IPS-NIHi7 (cell line): ENCODE measurements around the gene RASSF4.

ENCODE experiments used
- DNase-seq: peaks from one replicate; pipeline ENCODE4 v3.0.0; 2012; ENCODE audit warnings: mixed read lengths; ENCODE audit errors: extremely low spot score

Gene RASSF4

GRCh38 chr10:44948642-44949041 lies 11.0 kb upstream of the RASSF4 start:
- no peak for DNase-seq

DNA sequence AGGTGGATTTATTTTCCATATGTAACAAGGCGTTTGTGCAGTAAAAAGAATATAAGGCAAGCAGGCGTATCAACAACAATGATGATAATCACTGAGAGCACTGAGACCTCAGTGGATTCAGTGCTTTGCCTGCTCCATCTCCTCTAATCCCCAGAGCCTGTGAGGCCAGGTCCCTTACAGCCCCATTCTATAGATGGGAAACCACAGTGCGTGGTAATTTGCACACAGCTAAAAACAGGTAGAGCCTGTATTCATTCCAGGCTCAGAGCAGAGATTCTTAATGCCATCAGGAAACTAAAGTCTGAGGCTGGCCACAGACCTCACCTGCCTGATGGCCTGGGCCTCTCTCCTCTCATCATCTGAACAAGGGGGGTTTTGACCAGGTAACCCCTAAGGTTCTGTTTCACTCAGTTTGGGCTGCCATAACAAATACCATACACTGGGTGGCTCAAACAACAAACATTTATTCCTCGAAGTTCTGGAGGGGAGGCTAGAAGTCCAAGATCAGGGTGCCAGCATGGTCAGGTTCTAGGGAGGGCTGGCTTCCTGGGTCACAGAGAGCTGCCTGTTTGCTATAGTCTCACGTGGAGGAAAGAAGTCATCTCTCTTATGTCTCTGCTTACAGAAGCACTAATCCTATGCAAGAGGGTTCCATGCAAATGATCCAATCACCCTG lies 10.3 kb upstream of the RASSF4 start:
- no peak for DNase-seq

DNA sequence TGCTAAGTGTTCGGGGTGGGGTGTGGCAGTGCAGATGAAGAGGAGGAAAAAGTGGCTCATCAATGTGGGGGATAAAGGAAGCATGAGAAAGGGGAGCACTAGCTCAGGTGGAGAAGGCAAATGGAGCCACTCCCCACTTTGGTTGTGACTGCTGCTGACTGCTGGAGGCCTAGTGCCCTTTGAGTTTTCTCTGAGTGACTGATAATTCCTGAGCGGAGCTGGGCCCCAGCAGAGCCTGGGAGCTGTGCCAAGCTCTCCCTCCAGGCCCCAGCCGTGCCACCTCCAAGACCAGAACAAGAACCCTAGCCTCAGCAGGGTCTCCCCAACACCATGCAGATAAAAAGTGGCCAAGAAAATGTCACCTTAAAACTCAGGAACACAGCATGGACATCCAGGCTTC lies 9.7 kb upstream of the RASSF4 start:
- no peak for DNase-seq

GRCh38 chr10:44950326-44951225 lies 9.0 kb upstream of the RASSF4 start:
- DNase-seq, result no peak

DNA sequence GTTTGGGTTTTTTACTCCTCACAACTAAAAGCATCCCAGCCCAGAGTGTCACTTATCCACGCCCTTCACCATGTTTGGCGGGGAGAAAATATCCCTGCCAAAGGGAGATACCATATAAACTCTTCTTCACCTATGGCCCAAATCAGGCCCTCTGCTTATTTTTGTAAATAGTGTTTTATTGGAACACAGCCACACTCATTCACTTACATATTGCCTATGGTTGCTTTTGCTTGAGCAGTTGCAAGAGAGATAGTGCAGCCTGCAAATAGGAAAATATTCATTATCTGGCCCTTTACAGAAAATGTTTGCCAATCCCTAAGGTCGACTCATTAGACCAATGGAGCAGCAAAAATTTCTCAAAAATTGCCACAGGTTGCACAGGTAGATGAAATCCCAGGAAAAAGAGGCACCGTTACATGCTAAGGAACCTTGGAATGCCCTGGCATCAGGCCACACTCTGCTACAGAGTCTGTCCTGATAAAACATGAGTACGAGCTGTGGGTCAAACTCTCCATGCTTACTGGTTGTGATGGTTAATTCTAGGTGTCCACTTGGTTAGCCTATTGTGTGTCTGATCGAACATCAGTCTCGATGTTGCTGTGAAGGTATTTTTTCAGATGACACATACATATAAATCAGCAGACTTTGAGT lies 7.9 kb upstream of the RASSF4 start:
- no peak for DNase-seq

DNA sequence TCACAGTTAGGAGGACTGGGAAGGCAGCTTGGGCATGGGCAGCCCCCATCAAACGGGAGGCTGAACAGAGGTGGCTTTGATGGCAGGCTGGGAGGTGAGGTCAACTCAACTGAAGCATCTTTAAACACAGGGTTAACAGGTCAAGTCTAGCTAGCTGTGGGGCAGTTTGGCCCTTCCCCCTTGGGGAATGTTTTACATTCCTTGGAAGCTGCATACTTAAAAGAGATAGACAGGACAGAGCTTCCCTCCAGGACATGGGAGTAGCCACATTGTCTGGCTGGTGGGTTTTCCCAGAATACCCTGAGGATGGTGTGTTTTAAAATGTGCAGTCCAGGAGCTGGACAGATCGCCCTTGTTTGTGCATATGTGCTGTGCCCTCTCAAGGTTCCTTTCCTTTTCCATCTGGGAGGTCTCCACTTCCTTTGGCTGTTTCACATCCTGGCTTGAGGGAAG lies 6.8 kb upstream of the RASSF4 start:
- DNase-seq, result peak; percentile 31

- DNase-seq, result no peak
Measured at GRCh38 chr10:44954042-44954441, 5.6 kb upstream of the RASSF4 start.

GRCh38 chr10:44954962-44955361 lies 4.6 kb upstream of the RASSF4 start:
- no peak for DNase-seq

DNA sequence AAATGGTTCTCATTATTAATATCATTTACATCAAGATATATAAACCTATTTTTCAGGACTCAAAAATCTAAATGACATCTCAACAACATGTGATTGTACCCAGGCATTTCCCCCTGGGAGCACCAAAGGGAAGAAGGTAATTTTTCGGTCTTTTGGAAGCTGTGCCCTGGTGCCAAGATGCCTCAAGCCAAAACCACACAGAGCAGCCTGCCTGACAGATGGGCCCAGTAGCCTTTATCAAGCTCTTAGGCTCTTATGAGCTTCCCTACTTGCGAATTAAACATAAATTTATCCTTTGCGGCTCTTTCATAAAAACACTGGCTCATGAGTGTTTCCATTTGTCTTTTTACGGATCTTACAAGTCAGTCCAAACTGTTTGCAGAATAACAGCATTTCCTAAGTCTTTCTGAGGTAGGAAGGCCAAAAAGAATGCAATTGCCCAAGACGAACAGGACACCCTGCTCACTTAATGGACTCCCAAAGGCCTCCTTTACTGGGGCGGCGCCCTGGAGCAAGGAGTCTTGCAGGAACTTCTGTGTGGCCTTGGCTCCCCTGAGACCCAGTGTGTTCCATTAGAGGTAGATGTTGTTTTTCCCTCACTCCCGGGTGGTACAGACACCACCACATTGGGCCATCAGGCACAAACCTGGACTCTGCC lies 4.1 kb upstream of the RASSF4 start:
- DNase-seq, result no peak

DNA sequence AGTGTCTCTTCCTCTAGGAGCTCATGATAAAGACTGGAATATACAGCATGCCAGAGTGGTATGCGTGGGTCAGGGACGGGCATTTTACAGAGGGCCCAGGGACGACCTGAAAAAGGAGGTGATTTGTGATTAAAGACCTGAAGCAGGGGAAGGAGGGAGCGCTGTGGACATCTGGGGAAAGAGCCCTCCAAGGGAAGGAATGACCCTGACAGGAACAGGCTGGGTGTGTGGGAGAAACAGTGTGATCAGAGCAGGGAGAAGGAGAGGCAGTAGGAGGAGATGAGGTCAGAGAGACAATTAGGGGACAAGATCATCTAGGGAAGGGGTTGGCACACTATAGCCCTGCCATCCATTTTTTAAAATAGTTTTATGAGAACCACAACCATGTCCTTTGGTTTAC lies 3.4 kb upstream of the RASSF4 start:
- no peak for DNase-seq

DNA sequence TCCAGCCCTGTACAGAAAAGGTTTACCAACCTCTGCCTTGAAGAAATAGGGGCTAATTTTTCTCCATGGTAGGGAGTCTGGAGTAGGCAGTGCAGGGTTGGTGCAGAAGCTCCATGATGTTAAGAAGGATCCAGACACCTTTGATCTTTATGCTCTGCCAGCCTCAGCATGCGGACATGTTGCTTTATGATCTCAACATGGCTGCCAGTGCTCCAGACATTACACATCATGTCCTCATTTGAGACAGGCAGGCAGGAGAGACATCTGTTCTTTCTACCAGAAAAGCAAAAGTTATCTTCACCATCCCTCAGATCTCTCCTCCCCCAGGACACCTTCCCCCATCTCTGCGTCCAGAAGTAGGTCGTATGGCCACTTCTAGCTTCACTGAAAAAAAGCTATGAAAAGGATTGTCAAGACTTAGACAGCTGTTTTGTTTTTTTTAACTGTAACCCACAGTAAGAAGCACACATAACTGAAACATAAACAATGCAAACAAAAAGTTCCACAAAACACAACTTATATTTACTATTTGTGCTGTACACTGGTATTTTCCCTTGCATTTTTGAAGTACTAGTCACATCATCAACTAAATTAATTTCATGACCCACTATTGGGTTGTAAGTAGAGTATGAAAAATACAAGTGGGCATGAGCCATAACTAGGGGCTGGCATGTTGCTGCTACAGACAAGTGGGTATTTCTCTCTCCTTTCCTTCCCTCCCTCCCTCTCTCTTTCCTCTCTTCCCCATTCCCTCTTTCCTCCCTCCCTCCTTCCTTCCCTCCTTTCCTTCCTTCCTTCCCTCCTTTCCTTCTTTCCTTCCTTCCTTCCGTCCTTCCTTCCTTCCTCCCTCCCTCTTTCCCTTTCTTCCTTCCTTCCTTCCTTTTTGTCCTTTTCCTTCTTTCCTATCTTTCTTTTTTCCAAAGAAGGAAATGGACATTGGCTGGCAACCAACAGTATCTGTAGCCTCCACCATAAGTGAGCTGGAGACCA lies 2.6 kb upstream of the RASSF4 start:
- DNase-seq, result no peak

DNA sequence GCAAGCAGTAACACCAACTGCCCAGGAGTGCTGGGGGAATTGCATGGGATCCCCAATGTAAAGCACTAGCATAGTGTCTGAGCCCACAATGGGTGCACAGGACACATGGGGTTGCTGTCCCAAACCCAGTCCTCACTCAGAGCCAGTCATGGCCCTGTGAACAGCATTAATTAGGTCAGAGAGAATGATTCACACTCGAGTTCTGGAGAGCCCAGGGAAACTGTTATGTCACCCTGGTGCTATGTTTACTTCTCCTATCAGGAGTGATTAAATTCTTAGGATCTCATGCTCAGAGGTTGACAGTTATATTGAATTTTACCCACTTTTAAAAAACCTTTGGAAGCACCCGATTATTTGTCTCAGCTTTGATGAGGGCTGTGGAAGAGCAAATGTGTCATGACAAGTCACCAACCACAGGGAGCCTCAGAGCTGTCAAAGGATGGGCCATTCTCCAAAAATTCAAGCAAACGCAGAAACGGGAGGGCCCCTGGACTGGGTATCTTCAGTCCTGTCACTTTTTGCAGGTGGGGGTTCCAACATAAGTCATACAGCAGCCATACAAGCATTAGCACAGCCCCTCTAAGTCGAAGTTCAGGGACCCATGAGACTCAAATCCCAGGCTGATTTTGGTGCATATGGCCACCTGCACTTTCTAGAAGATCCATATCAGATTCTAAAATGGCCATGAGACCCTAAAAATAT lies 1.3 kb upstream of the RASSF4 start:
- no peak for DNase-seq

DNA sequence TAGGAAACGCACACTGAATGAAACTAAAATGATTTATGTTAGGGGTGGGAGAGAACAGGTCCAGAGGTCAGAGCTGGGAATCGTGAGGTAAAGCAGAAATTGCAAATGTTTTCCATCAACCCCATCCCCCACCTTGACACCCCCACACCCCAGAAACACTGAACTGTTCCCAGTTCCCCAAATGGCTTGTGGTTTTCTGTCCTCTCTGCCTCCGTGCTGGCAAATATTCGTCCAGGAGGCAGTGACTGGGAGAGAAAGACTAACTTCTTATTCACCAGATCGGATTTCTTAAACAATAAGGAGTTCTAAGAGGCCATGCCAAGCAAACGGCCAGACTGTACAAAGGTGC lies 730 bp upstream of the RASSF4 start:
- DNase-seq, result no peak

DNA sequence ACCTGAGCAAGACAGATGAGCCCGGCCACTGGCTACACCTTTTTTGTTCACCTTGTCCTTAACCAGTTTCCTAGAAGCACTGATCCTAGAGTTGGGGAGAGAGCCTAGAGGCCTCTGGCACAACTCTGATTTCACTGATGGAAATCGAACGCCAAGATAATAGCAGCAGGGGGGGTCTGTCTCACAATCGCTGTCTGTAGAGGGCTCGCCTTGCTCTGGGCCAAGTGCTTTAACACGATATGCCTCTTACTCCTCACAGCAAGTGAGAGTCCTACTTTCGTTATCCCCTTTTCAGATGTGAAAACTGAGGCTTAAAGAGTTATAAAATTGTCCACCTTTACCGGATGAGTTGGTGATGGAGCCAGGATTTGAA lies 472 bp downstream of the RASSF4 start:
- no peak for DNase-seq

DNA sequence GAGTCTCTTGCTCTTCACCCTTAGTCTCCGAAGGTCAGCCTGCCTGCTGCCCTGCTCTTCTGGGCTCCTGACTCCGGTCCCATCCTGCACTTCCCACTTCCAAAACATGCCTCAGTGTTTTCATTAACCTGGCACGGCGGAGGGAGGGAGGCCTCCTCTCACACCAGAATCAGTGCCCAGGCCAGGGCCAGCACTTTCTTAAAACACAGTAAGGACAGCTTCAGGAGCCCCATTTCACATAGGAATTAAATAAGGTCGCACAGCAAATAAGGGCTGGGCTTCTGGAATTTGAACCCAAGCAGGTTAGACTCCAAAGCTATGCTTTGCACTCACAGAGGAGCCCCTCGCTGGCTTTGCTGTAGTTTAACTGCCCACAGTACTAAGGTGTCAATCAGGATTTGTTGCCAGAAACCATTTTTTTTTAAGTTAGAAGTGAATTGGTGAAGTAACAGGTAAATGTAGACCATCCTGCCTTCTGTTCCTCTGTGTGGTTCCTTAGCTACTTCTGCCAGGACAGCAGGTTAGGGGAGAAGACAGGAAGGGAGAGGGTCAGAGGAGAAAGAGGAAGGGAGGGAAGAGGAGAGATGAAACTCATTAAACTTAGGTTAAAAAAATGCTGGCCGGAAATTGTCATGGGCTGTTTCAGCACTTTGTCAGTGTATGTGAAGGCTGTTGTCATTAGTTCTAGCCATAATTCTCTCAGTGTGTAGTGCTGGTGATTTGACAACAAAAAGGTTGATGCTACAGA lies 1.1 kb downstream of the RASSF4 start:
- DNase-seq, result no peak

DNA sequence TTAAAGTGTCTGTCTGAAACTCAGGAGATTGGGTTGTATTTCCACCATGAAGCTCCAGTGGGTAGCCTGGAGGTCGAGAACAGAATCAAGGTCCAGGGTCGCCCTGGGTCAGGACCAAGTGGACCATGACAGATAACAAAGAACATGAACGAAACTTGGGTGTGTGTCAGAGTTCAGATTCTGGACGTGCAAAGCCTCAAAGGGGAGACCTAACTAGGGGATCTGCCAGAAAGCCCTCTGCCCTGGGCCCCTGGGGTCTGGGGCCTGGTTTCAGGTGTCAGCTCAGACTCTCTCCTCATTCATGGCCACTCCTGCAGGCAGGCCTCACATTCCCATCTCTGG lies 1.6 kb downstream of the RASSF4 start:
- no peak for DNase-seq

DNA sequence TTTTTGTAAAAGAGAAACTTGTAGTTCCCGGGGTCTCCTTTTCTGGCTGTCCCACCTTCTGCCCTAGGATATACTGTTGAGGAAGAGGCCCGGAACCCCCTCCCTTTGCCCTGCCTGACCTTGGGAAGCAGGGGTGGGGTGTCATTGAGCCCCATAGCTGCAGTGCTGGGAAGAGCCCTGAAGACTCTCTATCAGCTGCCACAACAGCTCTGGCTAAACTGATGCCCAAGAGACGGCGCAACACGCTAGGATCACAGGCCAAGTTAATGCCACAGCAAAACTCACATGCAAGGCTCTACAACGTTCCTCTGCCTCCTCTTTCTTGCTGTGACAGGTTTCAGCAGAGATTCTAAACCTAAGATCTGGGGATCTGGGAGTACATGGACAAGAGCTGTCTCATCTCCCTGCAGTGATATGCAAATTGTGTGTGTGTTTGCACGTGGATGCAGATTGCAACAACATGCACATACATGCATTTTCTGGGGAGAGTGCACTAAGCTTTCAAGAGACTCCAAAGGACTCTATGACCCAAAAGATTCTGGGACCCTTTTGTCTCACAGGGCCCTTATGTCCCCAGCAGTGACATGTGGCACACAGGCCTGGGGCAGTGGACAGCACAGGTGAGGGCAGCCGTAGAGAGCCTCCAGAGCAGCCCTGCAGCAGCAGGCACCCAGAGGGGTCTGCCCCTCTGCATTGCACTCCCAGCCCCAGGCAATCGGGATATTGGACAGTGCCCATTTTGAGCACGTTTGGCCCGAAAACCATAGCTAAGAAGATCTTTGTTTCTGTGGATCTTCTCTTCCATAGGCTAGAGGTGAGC lies 2.5 kb downstream of the RASSF4 start:
- DNase-seq, result no peak

GRCh38 chr10:44962870-44963738 lies 3.5 kb downstream of the RASSF4 start:
- DNase-seq, result no peak
